Trophoblast cell (in vitro differentiated cells and primary cell): Measurements from ENCODE around the gene WTAP.

ENCODE experiments used
- DNase-seq, 2 donors: peaks; one replicate each; pipeline ENCODE4 v3.0.0-alpha.2; 2016
- H2AFZ ChIP-seq: 2 replicates; pipeline ENCODE4 v1.6.1; 2013; ENCODE audit warnings: low read length, moderate library complexity, mild to moderate bottlenecking; ENCODE audit not compliant: insufficient read depth, poor library complexity
- H2AK5ac ChIP-seq: 2 replicates; pipeline ENCODE4 v1.6.1; 2013; ENCODE audit warnings: mild to moderate bottlenecking, low read length
- H2BK120ac ChIP-seq: 2 replicates; pipeline ENCODE4 v1.6.1; 2013; ENCODE audit warnings: low read length, mild to moderate bottlenecking, moderate library complexity; ENCODE audit not compliant: insufficient read depth, poor library complexity
- H2BK12ac ChIP-seq: 2 replicates; pipeline ENCODE4 v1.6.1; 2013; ENCODE audit warnings: mild to moderate bottlenecking, low read length, moderate library complexity
- H2BK5ac ChIP-seq: 2 replicates; pipeline ENCODE4 v1.6.1; 2013; ENCODE audit warnings: low read length, low read depth, moderate library complexity, mild to moderate bottlenecking; ENCODE audit not compliant: poor library complexity
- H3K14ac ChIP-seq: 2 replicates; pipeline ENCODE4 v1.6.1; 2013; ENCODE audit warnings: mild to moderate bottlenecking, low read length
- H3K18ac ChIP-seq: 2 replicates; pipeline ENCODE4 v1.6.1; 2013; ENCODE audit warnings: mild to moderate bottlenecking, low read length
- H3K23ac ChIP-seq: 2 replicates; pipeline ENCODE4 v1.6.1; 2013; ENCODE audit warnings: low read length
- H3K27ac ChIP-seq: 2 replicates; pipeline ENCODE4 v1.5.1; 2013; ENCODE audit warnings: low read depth, mild to moderate bottlenecking, inconsistent platforms, low read length, moderate library complexity
- H3K27me3 ChIP-seq: 2 replicates; pipeline ENCODE4 v1.6.1; 2013; ENCODE audit warnings: inconsistent platforms, mild to moderate bottlenecking, low read length, moderate library complexity; ENCODE audit not compliant: insufficient read depth
- H3K36me3 ChIP-seq, 2 experiments: 1 replicate in 1 of 2; 2 replicates in 1 of 2; pipeline ENCODE4 v1.6.1; 2013; ENCODE audit warnings: low read length in 2 of 2, mild to moderate bottlenecking in 2 of 2, moderate library complexity in 1 of 2; ENCODE audit not compliant: insufficient read depth in 2 of 2, control insufficient read depth in 1 of 2
- H3K4ac ChIP-seq: 2 replicates; pipeline ENCODE4 v1.6.1; 2013; ENCODE audit warnings: low read depth, mild to moderate bottlenecking, low read length, moderate library complexity
- H3K4me1 ChIP-seq, 2 experiments: 1 replicate in 1 of 2; 2 replicates in 1 of 2; pipeline ENCODE4 v1.6.1; 2013; ENCODE audit warnings: low read length in 2 of 2, mild to moderate bottlenecking in 2 of 2, moderate library complexity in 1 of 2; ENCODE audit not compliant: insufficient read depth in 2 of 2, control insufficient read depth in 1 of 2
- H3K4me2 ChIP-seq: 2 replicates; pipeline ENCODE4 v1.6.1; 2013; ENCODE audit warnings: inconsistent platforms, mild to moderate bottlenecking, low read length, moderate library complexity
- H3K4me3 ChIP-seq: 2 replicates; pipeline ENCODE4 v1.5.1; 2013; ENCODE audit warnings: mild to moderate bottlenecking, low read depth, low read length, inconsistent platforms
- H3K79me1 ChIP-seq: one replicate; pipeline ENCODE4 v1.6.1; 2013; ENCODE audit warnings: low read length
- H3K79me2 ChIP-seq: 2 replicates; pipeline ENCODE4 v1.6.1; 2013; ENCODE audit warnings: low read length, mild to moderate bottlenecking; ENCODE audit not compliant: control insufficient read depth, insufficient read depth, poor library complexity
- H3K9ac ChIP-seq: 2 replicates; pipeline ENCODE4 v1.6.1; 2013; ENCODE audit warnings: mild to moderate bottlenecking, low read length
- H3K9me3 ChIP-seq: 2 replicates; pipeline ENCODE4 v1.6.1; 2013; ENCODE audit warnings: low read depth, mild to moderate bottlenecking, control low read depth, inconsistent platforms, low read length; ENCODE audit not compliant: insufficient read depth
- H4K12ac ChIP-seq: 2 replicates; pipeline ENCODE4 v1.6.1; 2013; ENCODE audit warnings: low read depth, mild to moderate bottlenecking, low read length, moderate library complexity
- H4K8ac ChIP-seq: 2 replicates; pipeline ENCODE4 v1.6.1; 2013; ENCODE audit warnings: low read depth, mild to moderate bottlenecking, low read length, moderate library complexity
- H4K91ac ChIP-seq: one replicate; pipeline ENCODE4 v1.6.1; 2013; ENCODE audit warnings: low read depth, mild to moderate bottlenecking, low read length, moderate library complexity
- WGBS: extraction: QIAGEN DNeasy Blood & Tissue Kit; methylation state at CpG from one replicate; pipeline ENCODE4 v1.1.7; 2013; ENCODE audit warnings: missing lambda C conversion rate; ENCODE audit not compliant: insufficient read length, insufficient coverage; ENCODE audit errors: extremely low coverage; 5-methylcytosine and 5-hydroxymethylcytosine counted together

The WTAP gene

GRCh38 chr6:159684013-159684304 is 43.3 kb upstream of the WTAP start:
- Histone ChIP-seq H2AK5ac (no peak overlapping the region), H3K4me3 (no peak overlapping the region)
- no CpG with 5 or more reads among the region's 1 CpG for WGBS

GRCh38 chr6:159686040-159686439 is 41.3 kb upstream of the WTAP start:
- no peak overlapping the region for H4K8ac ChIP-seq
- no peak overlapping the region for H3K18ac ChIP-seq
- H2BK12ac ChIP-seq: no peak overlapping the region
- H2AK5ac ChIP-seq: no peak overlapping the region
- no peak overlapping the region for H3K9ac ChIP-seq
- H4K91ac ChIP-seq: no peak overlapping the region
- H2BK5ac ChIP-seq: no peak overlapping the region
- no peak overlapping the region for H3K4ac ChIP-seq
- no peak overlapping the region for H2AFZ ChIP-seq
- no peak overlapping the region for H3K14ac ChIP-seq
- no peak overlapping the region for H3K4me3 ChIP-seq
- H3K23ac ChIP-seq: no peak overlapping the region
- H3K27ac ChIP-seq: no peak overlapping the region
- no peak for DNase-seq
- no peak overlapping the region for H3K4me2 ChIP-seq
- H3K79me2 ChIP-seq: no peaks in the 10 kb centered on the region
- no peaks in the 10 kb centered on the region for H3K27me3 ChIP-seq
- H3K4me1 ChIP-seq: no peaks in the 10 kb centered on the region
- H2BK120ac ChIP-seq: no peak overlapping the region
- no peaks in the 10 kb centered on the region for H3K79me1 ChIP-seq
- H3K9me3 ChIP-seq: no peaks in the 10 kb centered on the region
- H4K12ac ChIP-seq: no peak overlapping the region
- WGBS: no CpG with 5 or more reads among the region's 5 CpGs
- peaks cover 5 to 11% of the 10 kb centered on the region in 2 experiments for H3K36me3 ChIP-seq

More at GRCh38 chr6:159684013-159684304, 43.3 kb upstream of the WTAP start:
- no peak overlapping the region for H3K4ac ChIP-seq
- no peak overlapping the region for H3K27ac ChIP-seq
- H3K9ac ChIP-seq: no peak overlapping the region
- no peak for DNase-seq
- no peaks in the 10 kb centered on the region for H3K79me1 ChIP-seq
- no peak overlapping the region for H2BK120ac ChIP-seq
- H2BK12ac ChIP-seq: no peak overlapping the region
- H2BK5ac ChIP-seq: no peak overlapping the region
- H3K14ac ChIP-seq: no peak overlapping the region
- H4K12ac ChIP-seq: no peak overlapping the region
- no peaks in the 10 kb centered on the region for H3K9me3 ChIP-seq
- no peak overlapping the region for H3K18ac ChIP-seq
- H4K91ac ChIP-seq: no peak overlapping the region
- no peak overlapping the region for H2AFZ ChIP-seq
- no peak overlapping the region for H3K23ac ChIP-seq
- no peaks in the 10 kb centered on the region for H3K27me3 ChIP-seq
- no peaks in the 10 kb centered on the region for H3K79me2 ChIP-seq
- H3K4me1 ChIP-seq: no peaks in the 10 kb centered on the region
- H3K36me3 ChIP-seq: peaks cover 5 to 8% of the 10 kb centered on the region in 2 experiments
- no peak overlapping the region for H4K8ac ChIP-seq
- no peak overlapping the region for H3K4me2 ChIP-seq

- Histone ChIP-seq H3K18ac (no peak overlapping the region), H3K4me2 (no peak overlapping the region), H3K4me1 (no peaks in the 10 kb centered on the region), H3K9ac (no peak overlapping the region), H2BK5ac (no peak overlapping the region), H3K4ac (no peak overlapping the region), H4K12ac (no peak overlapping the region), H2AK5ac (no peak overlapping the region), H4K8ac (no peak overlapping the region), H2BK12ac (no peak overlapping the region), H3K4me3 (no peak overlapping the region), H3K14ac (no peak overlapping the region), H3K79me2 (no peaks in the 10 kb centered on the region), H3K9me3 (no peaks in the 10 kb centered on the region), H3K27me3 (no peaks in the 10 kb centered on the region), H3K79me1 (no peaks in the 10 kb centered on the region), H2AFZ (no peak overlapping the region), H3K23ac (no peak overlapping the region), H4K91ac (no peak overlapping the region), H3K27ac (no peak overlapping the region), H3K36me3 (peaks cover 5 to 9% of the 10 kb centered on the region in 2 experiments), H2BK120ac (no peak overlapping the region)
- DNase-seq: no peak
- WGBS: no CpG with 5 or more reads among the region's 3 CpGs
Measured at GRCh38 chr6:159686703-159687102, 40.6 kb upstream of the WTAP start.

GRCh38 chr6:159687341-159687740 is 40.0 kb upstream of the WTAP start:
- H3K4ac ChIP-seq: no peak overlapping the region
- H3K9me3 ChIP-seq: no peaks in the 10 kb centered on the region
- no peaks in the 10 kb centered on the region for H3K79me1 ChIP-seq
- H3K27me3 ChIP-seq: no peaks in the 10 kb centered on the region
- H3K23ac ChIP-seq: no peak overlapping the region
- H3K14ac ChIP-seq: no peak overlapping the region
- H2BK12ac ChIP-seq: no peak overlapping the region
- H3K4me3 ChIP-seq: no peak overlapping the region
- no peaks in the 10 kb centered on the region for H3K79me2 ChIP-seq
- no peak overlapping the region for H4K91ac ChIP-seq
- H3K27ac ChIP-seq: no peak overlapping the region
- no peak overlapping the region for H4K8ac ChIP-seq
- no peak overlapping the region for H2BK5ac ChIP-seq
- H3K36me3 ChIP-seq: peaks cover 5 to 9% of the 10 kb centered on the region in 2 experiments
- H3K4me2 ChIP-seq: no peak overlapping the region
- no peak for DNase-seq
- H3K18ac ChIP-seq: no peak overlapping the region
- peaks cover 0 to 6% of the 10 kb centered on the region in 2 experiments for H3K4me1 ChIP-seq
- no peak overlapping the region for H3K9ac ChIP-seq
- H2BK120ac ChIP-seq: no peak overlapping the region
- no peak overlapping the region for H2AFZ ChIP-seq
- no CpG with 5 or more reads among the region's 9 CpGs for WGBS
- H4K12ac ChIP-seq: no peak overlapping the region
- no peak overlapping the region for H2AK5ac ChIP-seq
